Esophagus muscularis mucosa (tissue), 4 donors: ENCODE data around the gene STARD8.

Source experiments
- EP300 ChIP-seq: sonication (generic); formaldehyde crosslinking; IDR thresholded peaks from one replicate; pipeline ENCODE4 v1.6.1; 2017; ENCODE audit warnings: antibody characterized with exemption
- POLR2A ChIP-seq: fragments of 450-650 bp; IDR thresholded peaks from one replicate; pipeline ENCODE4 v1.6.1; 2017; ENCODE audit warnings: antibody characterized with exemption, moderate library complexity, mild to moderate bottlenecking, low read depth
- TF ChIP-seq, protein P1 (sequence below), 3 experiments: fragments of 200-600 bp in 2 of 3; fragments of 450-650 bp in 1 of 3; sonication (generic) in 2 of 3; IDR thresholded peaks; one replicate each; pipeline ENCODE4 v1.5.1; 2017 to 2019; ENCODE audit warnings: antibody characterized with exemption in 3 of 3, mild to moderate bottlenecking in 2 of 3, moderate library complexity in 1 of 3

DNA sequence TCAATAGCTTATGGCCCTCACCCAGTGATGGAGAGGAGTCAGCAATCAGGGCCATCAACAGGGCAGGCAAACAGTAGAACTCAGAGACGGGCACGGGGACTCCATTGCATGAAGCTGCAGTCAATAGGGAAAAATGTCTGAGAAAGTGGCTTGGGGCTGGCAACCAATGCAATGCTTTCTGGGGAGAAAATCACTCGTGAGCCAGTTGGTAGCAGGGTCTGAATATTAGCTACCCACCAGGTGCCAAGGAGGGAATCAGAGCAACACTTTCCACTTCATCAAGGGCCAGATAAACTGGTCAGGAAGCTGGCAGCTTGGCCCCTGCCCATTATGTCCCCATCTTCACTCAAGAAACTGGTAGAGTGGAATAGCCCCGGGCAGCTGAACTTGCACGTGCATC is 80.7 kb downstream of the STARD8 start:
- TF ChIP-seq POLR2A (no peak), EP300 (no peak)
- TF ChIP-seq, protein P1, sequence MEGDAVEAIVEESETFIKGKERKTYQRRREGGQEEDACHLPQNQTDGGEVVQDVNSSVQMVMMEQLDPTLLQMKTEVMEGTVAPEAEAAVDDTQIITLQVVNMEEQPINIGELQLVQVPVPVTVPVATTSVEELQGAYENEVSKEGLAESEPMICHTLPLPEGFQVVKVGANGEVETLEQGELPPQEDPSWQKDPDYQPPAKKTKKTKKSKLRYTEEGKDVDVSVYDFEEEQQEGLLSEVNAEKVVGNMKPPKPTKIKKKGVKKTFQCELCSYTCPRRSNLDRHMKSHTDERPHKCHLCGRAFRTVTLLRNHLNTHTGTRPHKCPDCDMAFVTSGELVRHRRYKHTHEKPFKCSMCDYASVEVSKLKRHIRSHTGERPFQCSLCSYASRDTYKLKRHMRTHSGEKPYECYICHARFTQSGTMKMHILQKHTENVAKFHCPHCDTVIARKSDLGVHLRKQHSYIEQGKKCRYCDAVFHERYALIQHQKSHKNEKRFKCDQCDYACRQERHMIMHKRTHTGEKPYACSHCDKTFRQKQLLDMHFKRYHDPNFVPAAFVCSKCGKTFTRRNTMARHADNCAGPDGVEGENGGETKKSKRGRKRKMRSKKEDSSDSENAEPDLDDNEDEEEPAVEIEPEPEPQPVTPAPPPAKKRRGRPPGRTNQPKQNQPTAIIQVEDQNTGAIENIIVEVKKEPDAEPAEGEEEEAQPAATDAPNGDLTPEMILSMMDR (IDR thresholded peaks at IDR 0.05), result no peak
